HCT116 (cell line): ENCODE measurements around the gene PPP1R2C. TPM values are rescaled to one million over a fixed set of nuclear protein-coding genes. Genes with fewer than 3 reads are reported as not detected.

Source experiments
- ATAC-seq: fragments of 200-7000 bp; cut with Tn5 transposase; 2 replicates; pipeline ENCODE4 v1.9.1; 2020; ENCODE audit warnings: mild to moderate bottlenecking, moderate library complexity
- BruUV-seq: library from RNA; stranded (reverse); fragments of 400-500 nt; replicated peaks from 2 replicates; lab custom pipeline; 2021; lab: Mats Ljungman, UMichigan
- CTCF ChIA-PET: fragments of 300-600 bp; sonication (Branson Sonifier 250); formaldehyde crosslinking; loops from one replicate; lab custom pipeline; 2021; ENCODE audit warnings: antibody characterized with exemption; lab: Charles Lee
- POLR2A ChIA-PET: fragments of 300-600, 350-600 bp; sonication (Branson Sonifier 250); formaldehyde crosslinking; loops from one replicate; lab custom pipeline; 2021; ENCODE audit warnings: antibody characterized with exemption; lab: Charles Lee
- RAD21 ChIA-PET, 2 experiments: fragments of 300-600 bp; sonication (Branson Sonifier 250); formaldehyde crosslinking; loops; one replicate each; lab custom pipeline; 2023; ENCODE audit warnings: low total read pairs in 2 of 2; ENCODE audit not compliant: uncharacterized antibody in 2 of 2, unreplicated experiment in 2 of 2, low non-redundant PET in 1 of 2; lab: Charles Lee
- DNase-seq: peaks from one replicate; pipeline ENCODE4 v3.0.0-alpha.2; 2010; ENCODE audit warnings: low read depth, low spot score
- H2AFZ ChIP-seq: fragments of 200-600 bp; shearing (Covaris generic), sonication (generic); 2 replicates; pipeline ENCODE4 v1.6.1; 2017; ENCODE audit warnings: low read depth, mixed run types, mixed read lengths, antibody characterized with exemption, low read length; ENCODE audit not compliant: poor library complexity, severe bottlenecking
- H3K27ac ChIP-seq: 2 replicates; pipeline ENCODE4 v1.5.1; 2012; ENCODE audit warnings: low read depth, low read length
- H3K27me3 ChIP-seq: fragments of 200-600 bp; sonication (generic); 2 replicates; pipeline ENCODE4 v1.6.1; 2016; ENCODE audit warnings: mixed run types, low read length, mixed read lengths; ENCODE audit not compliant: insufficient read depth
- H3K36me3 ChIP-seq, 2 experiments: fragments of 200-500 bp in 1 of 2; fragments of 200-600 bp in 1 of 2; sonication (Bioruptor generic) in 1 of 2; sonication (generic) in 1 of 2; 2 replicates each; pipeline versions ENCODE4 v1.5.1 to v1.6.1; 2014 to 2016; ENCODE audit warnings: low read length in 2 of 2, inconsistent platforms in 1 of 2, mixed read lengths in 1 of 2, mixed run types in 1 of 2; ENCODE audit not compliant: insufficient read depth in 2 of 2, control insufficient read depth in 1 of 2
- H3K4me1 ChIP-seq, 2 experiments: fragments of 200-600 bp in 1 of 2; sonication (generic) in 1 of 2; 2 replicates each; pipeline versions ENCODE4 v1.5.1 to v1.6.1; 2012 to 2017; ENCODE audit warnings: low read length in 2 of 2, inconsistent platforms in 1 of 2, mild to moderate bottlenecking in 1 of 2, mixed read lengths in 1 of 2, mixed run types in 1 of 2, moderate library complexity in 1 of 2; ENCODE audit not compliant: insufficient read depth in 2 of 2, control insufficient read depth in 1 of 2
- H3K4me2 ChIP-seq: fragments of 200-600 bp; sonication (generic); 2 replicates; pipeline ENCODE4 v1.6.1; 2017; ENCODE audit warnings: mixed run types, low read length, mixed read lengths
- H3K4me3 ChIP-seq, 2 experiments: fragments of 200-600 bp in 1 of 2; sonication (generic) in 1 of 2; replicated peaks in 1 of 2; 2 replicates each; pipeline ENCODE4 v1.5.1; 2011 to 2016; ENCODE audit warnings: low read length in 2 of 2, control low read depth in 1 of 2, low read depth in 1 of 2, mild to moderate bottlenecking in 1 of 2, mixed read lengths in 1 of 2, mixed run types in 1 of 2
- H3K79me2 ChIP-seq: fragments of 200-600 bp; sonication (generic); 2 replicates; pipeline ENCODE4 v1.6.1; 2017; ENCODE audit warnings: mild to moderate bottlenecking, mixed run types, low read length, moderate library complexity, mixed read lengths; ENCODE audit not compliant: insufficient read depth
- H3K9ac ChIP-seq: fragments of 200-600 bp; sonication (generic); 2 replicates; pipeline ENCODE4 v1.6.1; 2016; ENCODE audit warnings: low read length, mixed read lengths
- H3K9me2 ChIP-seq: fragments of 200-600 bp; sonication (generic), shearing (Covaris generic); 2 replicates; pipeline ENCODE4 v1.6.1; 2017; ENCODE audit warnings: mixed run types, mild to moderate bottlenecking, moderate library complexity; ENCODE audit not compliant: insufficient read depth
- H3K9me3 ChIP-seq, 2 experiments: fragments of 200-500 bp in 1 of 2; fragments of 200-600 bp in 1 of 2; sonication (Bioruptor generic) in 1 of 2; sonication (generic) in 1 of 2; 2 replicates each; pipeline ENCODE4 v1.6.1; 2014 to 2017; ENCODE audit warnings: low read length in 2 of 2, mixed read lengths in 2 of 2, inconsistent platforms in 1 of 2, low read depth in 1 of 2, mild to moderate bottlenecking in 1 of 2, mixed run types in 1 of 2, moderate library complexity in 1 of 2; ENCODE audit not compliant: control insufficient read depth in 1 of 2, insufficient read depth in 1 of 2
- H4K20me1 ChIP-seq: fragments of 200-600 bp; sonication (generic), shearing (Covaris generic); 2 replicates; pipeline ENCODE4 v1.6.1; 2017; ENCODE audit warnings: mixed run types, mild to moderate bottlenecking, moderate library complexity; ENCODE audit not compliant: insufficient read depth
- CBX3 ChIP-seq: IDR thresholded peaks from 2 replicates; pipeline ENCODE4 v1.6.1; 2012; ENCODE audit warnings: low read depth
- CEBPB ChIP-seq: IDR thresholded peaks from 2 replicates; pipeline ENCODE4 v1.6.1; 2012; ENCODE audit warnings: low read depth
- EGR1 ChIP-seq: IDR thresholded peaks from 2 replicates; pipeline ENCODE4 v1.6.1; 2012; ENCODE audit warnings: low read depth
- EZH2 ChIP-seq: fragments of 200-600 bp; sonication (generic); IDR thresholded peaks from 2 replicates; pipeline ENCODE4 v1.6.1; 2017; ENCODE audit warnings: antibody characterized with exemption, mixed run types
- FOSL1 ChIP-seq: IDR thresholded peaks from 2 replicates; pipeline ENCODE4 v1.6.1; 2012; ENCODE audit warnings: low read depth
- JUND ChIP-seq: IDR thresholded peaks from 2 replicates; pipeline ENCODE4 v1.6.1; 2012
- POLR2A ChIP-seq: IDR thresholded peaks from 2 replicates; pipeline ENCODE4 v1.7.0; 2011; ENCODE audit warnings: borderline replicate concordance; ENCODE audit not compliant: insufficient read depth, insufficient read length; ENCODE audit errors: extremely low read depth
- POLR2AphosphoS5 ChIP-seq: IDR thresholded peaks from 2 replicates; pipeline ENCODE4 v1.6.1; 2011; ENCODE audit warnings: mild to moderate bottlenecking, low read depth, low read length, moderate library complexity
- RAD21 ChIP-seq: IDR thresholded peaks from 2 replicates; pipeline ENCODE4 v1.6.1; 2012; ENCODE audit warnings: low read depth, mild to moderate bottlenecking
- SIN3A ChIP-seq: IDR thresholded peaks from 2 replicates; pipeline ENCODE4 v1.6.1; 2012; ENCODE audit warnings: low read depth
- SP1 ChIP-seq: IDR thresholded peaks from 2 replicates; pipeline ENCODE4 v1.6.1; 2012; ENCODE audit warnings: low read depth
- TCF7L2 ChIP-seq: IDR thresholded peaks from 2 replicates; pipeline ENCODE4 v1.7.0; 2011; ENCODE audit warnings: borderline replicate concordance, inconsistent platforms; ENCODE audit not compliant: insufficient read depth, insufficient read length; ENCODE audit errors: extremely low read depth
- YY1 ChIP-seq: IDR thresholded peaks from 2 replicates; pipeline ENCODE4 v1.6.1; 2011; ENCODE audit warnings: low read length, low read depth, moderate library complexity, mild to moderate bottlenecking; ENCODE audit not compliant: insufficient replicate concordance; ENCODE audit errors: extremely low read depth
- intact Hi-C: fragments of 100-400 bp; cut with micrococcal nuclease; formaldehyde crosslinking; loops from 2 replicates; pipeline ENCODE4 v1.10.0; 2022
- total RNA-seq: library from RNA; stranded (reverse); gene quantifications from one replicate; pipeline ENCODE4 v1.2.1, GENCODE V29; 2021; ENCODE audit not compliant: unreplicated experiment
- TF ChIP-seq, protein P1 (sequence below): IDR thresholded peaks from 2 replicates; pipeline ENCODE4 v1.6.1; 2012; ENCODE audit warnings: low read depth

The PPP1R2C gene
- total RNA-seq, 1 experiment from 2014 or later: not detected

DNA sequence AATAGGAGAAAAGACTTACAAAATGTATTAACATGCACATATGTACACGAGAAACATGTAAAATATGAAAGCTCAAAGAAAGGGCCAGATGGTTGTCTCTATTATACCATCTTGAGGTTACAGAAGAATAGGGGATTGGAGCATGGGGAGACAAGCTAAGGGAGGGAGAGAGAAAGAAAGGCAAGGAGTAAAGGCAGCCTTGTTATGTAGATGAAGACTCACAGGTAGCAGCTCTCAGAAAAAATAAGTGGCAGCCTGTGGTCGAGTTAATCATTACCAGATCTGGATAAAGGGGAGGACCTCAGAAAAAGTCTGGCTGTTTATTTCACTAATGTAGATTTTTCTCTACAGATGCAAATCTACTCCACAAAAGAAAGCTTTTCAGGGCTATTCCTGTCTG lies 26.6 kb upstream of the PPP1R2C start:
- Histone ChIP-seq H3K27ac (no peak overlapping the region), H3K4me3 (no peak overlapping the region), H3K36me3 (no peaks in the 10 kb centered on the region), H3K79me2 (no peaks in the 10 kb centered on the region), H3K9me2 (no peaks in the 10 kb centered on the region), H4K20me1 (no peaks in the 10 kb centered on the region), H3K4me2 (no peak overlapping the region), H2AFZ (no peak overlapping the region), H3K9me3 (no peaks in the 10 kb centered on the region), H3K9ac (no peak overlapping the region), H3K4me1 (no peaks in the 10 kb centered on the region), H3K27me3 (no peaks in the 10 kb centered on the region)
- ChIA-PET POLR2A (no interaction called here), CTCF (no interaction called here), RAD21 (no interaction called here)
- TF ChIP-seq SP1: no peak
- no peak for TF ChIP-seq TCF7L2
- TF ChIP-seq RAD21: no peak
- TF ChIP-seq YY1: no peak
- TF ChIP-seq CEBPB: no peak
- no peak for TF ChIP-seq JUND
- TF ChIP-seq SIN3A: no peak
- TF ChIP-seq CBX3: no peak
- TF ChIP-seq FOSL1: no peak
- no peak for TF ChIP-seq EZH2
- TF ChIP-seq POLR2A: no peak
- TF ChIP-seq, protein P1, sequence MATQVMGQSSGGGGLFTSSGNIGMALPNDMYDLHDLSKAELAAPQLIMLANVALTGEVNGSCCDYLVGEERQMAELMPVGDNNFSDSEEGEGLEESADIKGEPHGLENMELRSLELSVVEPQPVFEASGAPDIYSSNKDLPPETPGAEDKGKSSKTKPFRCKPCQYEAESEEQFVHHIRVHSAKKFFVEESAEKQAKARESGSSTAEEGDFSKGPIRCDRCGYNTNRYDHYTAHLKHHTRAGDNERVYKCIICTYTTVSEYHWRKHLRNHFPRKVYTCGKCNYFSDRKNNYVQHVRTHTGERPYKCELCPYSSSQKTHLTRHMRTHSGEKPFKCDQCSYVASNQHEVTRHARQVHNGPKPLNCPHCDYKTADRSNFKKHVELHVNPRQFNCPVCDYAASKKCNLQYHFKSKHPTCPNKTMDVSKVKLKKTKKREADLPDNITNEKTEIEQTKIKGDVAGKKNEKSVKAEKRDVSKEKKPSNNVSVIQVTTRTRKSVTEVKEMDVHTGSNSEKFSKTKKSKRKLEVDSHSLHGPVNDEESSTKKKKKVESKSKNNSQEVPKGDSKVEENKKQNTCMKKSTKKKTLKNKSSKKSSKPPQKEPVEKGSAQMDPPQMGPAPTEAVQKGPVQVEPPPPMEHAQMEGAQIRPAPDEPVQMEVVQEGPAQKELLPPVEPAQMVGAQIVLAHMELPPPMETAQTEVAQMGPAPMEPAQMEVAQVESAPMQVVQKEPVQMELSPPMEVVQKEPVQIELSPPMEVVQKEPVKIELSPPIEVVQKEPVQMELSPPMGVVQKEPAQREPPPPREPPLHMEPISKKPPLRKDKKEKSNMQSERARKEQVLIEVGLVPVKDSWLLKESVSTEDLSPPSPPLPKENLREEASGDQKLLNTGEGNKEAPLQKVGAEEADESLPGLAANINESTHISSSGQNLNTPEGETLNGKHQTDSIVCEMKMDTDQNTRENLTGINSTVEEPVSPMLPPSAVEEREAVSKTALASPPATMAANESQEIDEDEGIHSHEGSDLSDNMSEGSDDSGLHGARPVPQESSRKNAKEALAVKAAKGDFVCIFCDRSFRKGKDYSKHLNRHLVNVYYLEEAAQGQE: no peak
- TF ChIP-seq EGR1: no peak
- no peak for TF ChIP-seq POLR2AphosphoS5
- ATAC-seq: no peak
- no TSS peak for BruUV-seq
- intact Hi-C loops: no loop called here
- no peak for DNase-seq
